Activated CD4-positive, alpha-beta T cell treated with anti-CD3 and anti-CD28 coated beads for 36 hours (primary cell): ENCODE results near the gene HAGHL. TPM values are rescaled to one million over a fixed set of nuclear protein-coding genes. Genes with fewer than 3 reads are reported as not detected.
"Not testable (repeated sequence)": the region's sequence is repeated elsewhere in the genome, so short reads cannot be mapped to it uniquely, and the experiment has no call there.

Experiments used
- ATAC-seq: fragments of 200-7000 bp; cut with Tn5 transposase; one replicate; pipeline ENCODE4 v1.10.0; 2021; ENCODE audit warnings: mild to moderate bottlenecking, moderate library complexity
- CTCF ChIA-PET: fragments of 350-600 bp; sonication (Branson Sonifier 250); formaldehyde crosslinking; loops from one replicate; lab custom pipeline; 2021; ENCODE audit warnings: antibody characterized with exemption; lab: Charles Lee
- POLR2A ChIA-PET: fragments of 350-600 bp; sonication (Branson Sonifier 250); formaldehyde crosslinking; loops from one replicate; lab custom pipeline; 2021; ENCODE audit warnings: antibody characterized with exemption, inconsistent platforms; lab: Charles Lee
- DNase-seq: peaks from one replicate; pipeline ENCODE4 v3.0.0-alpha.2; 2020
- H3K27ac Mint-ChIP-seq: one replicate; pipeline ENCODE4 v1.8.0; 2021; ENCODE audit warnings: mixed read lengths
- H3K27me3 Mint-ChIP-seq: one replicate; pipeline ENCODE4 v1.8.0; 2021; ENCODE audit warnings: mixed read lengths
- H3K36me3 Mint-ChIP-seq: one replicate; pipeline ENCODE4 v1.8.0; 2021; ENCODE audit warnings: low read depth, mixed read lengths
- H3K4me1 Mint-ChIP-seq: one replicate; pipeline ENCODE4 v1.8.0; 2021; ENCODE audit warnings: mixed read lengths
- H3K4me3 Mint-ChIP-seq: one replicate; pipeline ENCODE4 v1.8.0; 2021; ENCODE audit warnings: mild to moderate bottlenecking, moderate library complexity, mixed read lengths
- H3K9me3 Mint-ChIP-seq: one replicate; pipeline ENCODE4 v1.8.0; 2021; ENCODE audit warnings: low read depth, mixed read lengths
- intact Hi-C, 2 experiments: fragments of 100-400 bp; cut with DNase I in 1 of 2; cut with micrococcal nuclease in 1 of 2; formaldehyde crosslinking; loops; one replicate each; pipeline versions ENCODE4 v1.14.2 to v1.15.1; 2022 to 2024; cut with DNase I, micrococcal nuclease
- total RNA-seq, 2 experiments: library from RNA; stranded (reverse); gene quantifications; one replicate each; pipeline ENCODE4 v1.2.3, GENCODE V29; 2021

Gene HAGHL
- total RNA-seq, 2 experiments from 2014 or later, result 10.0 to 11.7 TPM

GRCh38 chr16:767743-768235, 40.9 kb downstream of the HAGHL start:
- ChIA-PET CTCF (no interaction called here), POLR2A (no interaction called here)
- Mint-ChIP-seq H3K36me3 (no peaks in the 10 kb centered on the region), H3K27me3 (no peaks in the 10 kb centered on the region), H3K9me3 (no peaks in the 10 kb centered on the region), H3K4me3 (no peak overlapping the region), H3K27ac (no peak overlapping the region), H3K4me1 (no peaks in the 10 kb centered on the region)
- intact Hi-C loops, result no loop called here
- ATAC-seq (no peak), DNase-seq (no peak)

- no peaks in the 10 kb centered on the region for H3K9me3 Mint-ChIP-seq
- ChIA-PET CTCF (no interaction called here), POLR2A (no interaction called here)
- DNase-seq, result no peak
- H3K36me3 Mint-ChIP-seq, result no peaks in the 10 kb centered on the region
- intact Hi-C loops, result no loop called here
- H3K27ac Mint-ChIP-seq, result no peak overlapping the region
- H3K4me1 Mint-ChIP-seq, result no peaks in the 10 kb centered on the region
- ATAC-seq, result no peak
- no peak overlapping the region for H3K4me3 Mint-ChIP-seq
- no peaks in the 10 kb centered on the region for H3K27me3 Mint-ChIP-seq
Measured at GRCh38 chr16:768428-768827, 41.5 kb downstream of the HAGHL start.

GRCh38 chr16:769184-769784, 42.4 kb downstream of the HAGHL start:
- H3K27ac Mint-ChIP-seq, result no peak overlapping the region
- no peaks in the 10 kb centered on the region for H3K36me3 Mint-ChIP-seq
- H3K4me3 Mint-ChIP-seq, result no peak overlapping the region
- ChIA-PET CTCF (no interaction called here), POLR2A (no interaction called here)
- H3K4me1 Mint-ChIP-seq, result no peaks in the 10 kb centered on the region
- DNase-seq (no peak), ATAC-seq (no peak)
- H3K27me3 Mint-ChIP-seq, result no peaks in the 10 kb centered on the region
- H3K9me3 Mint-ChIP-seq, result no peaks in the 10 kb centered on the region
- intact Hi-C loops, result no loop called here

- Mint-ChIP-seq H3K36me3 (no peaks in the 10 kb centered on the region), H3K9me3 (no peaks in the 10 kb centered on the region), H3K27me3 (no peaks in the 10 kb centered on the region), H3K4me3 (no peak overlapping the region), H3K27ac (no peak overlapping the region), H3K4me1 (no peaks in the 10 kb centered on the region)
- DNase-seq (no peak), ATAC-seq (no peak)
- CTCF ChIA-PET, result no interaction called here
- intact Hi-C loops, result no loop called here
- POLR2A ChIA-PET, result no interaction called here
Measured at GRCh38 chr16:769934-770333, 43.0 kb downstream of the HAGHL start.

- Mint-ChIP-seq H3K27ac (no peak overlapping the region), H3K36me3 (no peaks in the 10 kb centered on the region), H3K4me1 (no peaks in the 10 kb centered on the region), H3K4me3 (no peak overlapping the region), H3K9me3 (no peaks in the 10 kb centered on the region), H3K27me3 (no peaks in the 10 kb centered on the region)
- ATAC-seq (no peak), DNase-seq (no peak)
- intact Hi-C loops, result no loop called here
- ChIA-PET POLR2A (no interaction called here), CTCF (no interaction called here)
Measured at GRCh38 chr16:770411-770810, 43.5 kb downstream of the HAGHL start.

GRCh38 chr16:772959-773358, 46.1 kb downstream of the HAGHL start:
- H3K27me3 Mint-ChIP-seq, result peaks cover 2% of the 10 kb centered on the region
- intact Hi-C loops, result no loop called here
- no peak for DNase-seq
- H3K36me3 Mint-ChIP-seq, result no peaks in the 10 kb centered on the region
- no peaks in the 10 kb centered on the region for H3K4me1 Mint-ChIP-seq
- H3K27ac Mint-ChIP-seq, result no peak overlapping the region
- no peaks in the 10 kb centered on the region for H3K9me3 Mint-ChIP-seq
- no peak overlapping the region for H3K4me3 Mint-ChIP-seq
- CTCF ChIA-PET, result interaction anchor here (0.7 kb wide), 1 partner anchor 378 kb away, joined by 3 read pairs; no protein-coding TSS in a partner anchor
- POLR2A ChIA-PET, result no interaction called here
- ATAC-seq, result no peak

- Mint-ChIP-seq H3K4me3 (no peak overlapping the region), H3K4me1 (no peaks in the 10 kb centered on the region), H3K27ac (no peak overlapping the region), H3K36me3 (no peaks in the 10 kb centered on the region), H3K27me3 (peaks cover 2% of the 10 kb centered on the region), H3K9me3 (no peaks in the 10 kb centered on the region)
- ChIA-PET POLR2A (no interaction called here), CTCF (no interaction called here)
- ATAC-seq (no peak), DNase-seq (no peak)
- intact Hi-C loops, result no loop called here
Measured at GRCh38 chr16:774086-775001, 47.4 kb downstream of the HAGHL start.

GRCh38 chr16:775236-775796, 48.4 kb downstream of the HAGHL start:
- ATAC-seq, result no peak
- no peaks in the 10 kb centered on the region for H3K36me3 Mint-ChIP-seq
- H3K4me3 Mint-ChIP-seq, result no peak overlapping the region
- POLR2A ChIA-PET, result no interaction called here
- intact Hi-C loops, result no loop called here
- H3K27me3 Mint-ChIP-seq, result peaks cover 2% of the 10 kb centered on the region
- H3K9me3 Mint-ChIP-seq, result no peaks in the 10 kb centered on the region
- H3K27ac Mint-ChIP-seq, result no peak overlapping the region
- no peaks in the 10 kb centered on the region for H3K4me1 Mint-ChIP-seq
- DNase-seq, result no peak
- CTCF ChIA-PET, result no interaction called here

- POLR2A ChIA-PET, DNase-seq, H3K4me3 Mint-ChIP-seq, ATAC-seq, H3K9me3 Mint-ChIP-seq, H3K36me3 Mint-ChIP-seq, intact Hi-C loops, H3K27me3 Mint-ChIP-seq, H3K4me1 Mint-ChIP-seq, H3K27ac Mint-ChIP-seq: not testable (repeated sequence)
- CTCF ChIA-PET, result interaction anchor here (0.6 kb wide), 1 partner anchor 68 kb away, joined by 3 read pairs; no protein-coding TSS in a partner anchor
Measured at GRCh38 chr16:776298-776697, 49.4 kb downstream of the HAGHL start.

- Mint-ChIP-seq H3K9me3 (no peaks in the 10 kb centered on the region), H3K36me3 (no peaks in the 10 kb centered on the region), H3K27ac (no peak overlapping the region), H3K4me3 (no peak overlapping the region), H3K4me1 (no peaks in the 10 kb centered on the region), H3K27me3 (peaks cover 2% of the 10 kb centered on the region)
- ATAC-seq, result no peak
- CTCF ChIA-PET, result interaction anchor here (0.6 kb wide), 1 partner anchor 485 kb away, joined by 3 read pairs; no protein-coding TSS in a partner anchor
- DNase-seq, result no peak
- POLR2A ChIA-PET, result no interaction called here
- intact Hi-C loops, result no loop called here
Measured at GRCh38 chr16:776824-777223, 49.9 kb downstream of the HAGHL start.

GRCh38 chr16:777826-778225, 50.9 kb downstream of the HAGHL start:
- no peak overlapping the region for H3K4me3 Mint-ChIP-seq

More at GRCh38 chr16:777826-778225, 50.9 kb downstream of the HAGHL start:
- CTCF ChIA-PET, result no interaction called here
- no peak for ATAC-seq
- POLR2A ChIA-PET, result no interaction called here
- Mint-ChIP-seq H3K4me1 (no peaks in the 10 kb centered on the region), H3K27ac (no peak overlapping the region), H3K27me3 (peaks cover 2% of the 10 kb centered on the region), H3K9me3 (no peaks in the 10 kb centered on the region), H3K36me3 (no peaks in the 10 kb centered on the region)
- DNase-seq, result no peak
- intact Hi-C loops, result no loop called here
